A172 (cell line): ENCODE results near the gene ZNF747. TPM values are rescaled to one million over a fixed set of nuclear protein-coding genes. Genes with fewer than 3 reads are reported as not detected.
"Not testable (repeated sequence)": the region's sequence is repeated elsewhere in the genome, so short reads cannot be mapped to it uniquely, and the experiment has no call there.

Experiments used
- DNase-seq: peaks from one replicate; pipeline ENCODE4 v3.0.0-alpha.2; 2015; ENCODE audit warnings: low spot score
- total RNA-seq: library from RNA; depleted of rRNA; stranded (reverse); fragments of >200 nt; shearing (Covaris generic); gene quantifications from 2 replicates; pipeline ENCODE4 v1.2.3, GENCODE V29; 2014

ZNF747 gene
- total RNA-seq, 1 experiment from 2014 or later, result 2.0 TPM

GRCh38 chr16:30557957-30558788 lies 23.5 kb upstream of the ZNF747 start, which contains the start of gene ZNF764:
Gene ZNF764, minus strand, starts transcription at chr16:30558374. Its CDS starts 192 bp downstream, at chr16:30558182.
- peak; percentile 97 for DNase-seq

DNA sequence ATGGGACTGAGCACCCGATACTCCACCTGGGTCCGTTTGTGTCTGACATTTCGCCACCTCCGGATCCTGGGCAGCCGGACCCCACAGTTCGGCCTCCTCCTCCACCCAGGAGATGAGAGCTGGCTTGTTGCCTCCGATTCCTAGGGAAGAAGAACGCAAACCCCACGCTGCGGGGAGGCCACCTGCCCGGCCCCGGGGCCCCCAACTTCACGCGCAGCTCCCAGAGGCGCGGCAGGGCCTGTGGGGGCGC lies 23.0 kb upstream of the ZNF747 start:
- no peak for DNase-seq

DNA sequence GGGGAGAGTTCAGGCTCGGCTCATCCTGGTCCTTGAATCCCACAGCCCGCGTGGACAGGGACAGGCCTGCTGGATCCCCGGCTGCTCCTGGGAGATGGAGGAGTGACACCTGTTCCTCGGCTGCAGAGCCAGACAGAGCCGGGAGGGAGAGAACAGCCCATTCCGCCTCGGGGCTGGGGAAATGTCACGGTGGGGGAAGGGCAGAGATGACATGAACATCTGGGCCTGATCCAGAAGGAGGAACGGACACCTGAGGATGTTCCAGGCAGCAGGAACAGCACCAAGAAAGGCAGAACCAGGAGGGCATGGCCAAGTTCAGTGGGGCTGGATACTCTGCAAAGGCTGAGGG lies 21.4 kb upstream of the ZNF747 start:
- no peak for DNase-seq

GRCh38 chr16:30555315-30556124 lies 20.9 kb upstream of the ZNF747 start:
- no peak for DNase-seq

DNA sequence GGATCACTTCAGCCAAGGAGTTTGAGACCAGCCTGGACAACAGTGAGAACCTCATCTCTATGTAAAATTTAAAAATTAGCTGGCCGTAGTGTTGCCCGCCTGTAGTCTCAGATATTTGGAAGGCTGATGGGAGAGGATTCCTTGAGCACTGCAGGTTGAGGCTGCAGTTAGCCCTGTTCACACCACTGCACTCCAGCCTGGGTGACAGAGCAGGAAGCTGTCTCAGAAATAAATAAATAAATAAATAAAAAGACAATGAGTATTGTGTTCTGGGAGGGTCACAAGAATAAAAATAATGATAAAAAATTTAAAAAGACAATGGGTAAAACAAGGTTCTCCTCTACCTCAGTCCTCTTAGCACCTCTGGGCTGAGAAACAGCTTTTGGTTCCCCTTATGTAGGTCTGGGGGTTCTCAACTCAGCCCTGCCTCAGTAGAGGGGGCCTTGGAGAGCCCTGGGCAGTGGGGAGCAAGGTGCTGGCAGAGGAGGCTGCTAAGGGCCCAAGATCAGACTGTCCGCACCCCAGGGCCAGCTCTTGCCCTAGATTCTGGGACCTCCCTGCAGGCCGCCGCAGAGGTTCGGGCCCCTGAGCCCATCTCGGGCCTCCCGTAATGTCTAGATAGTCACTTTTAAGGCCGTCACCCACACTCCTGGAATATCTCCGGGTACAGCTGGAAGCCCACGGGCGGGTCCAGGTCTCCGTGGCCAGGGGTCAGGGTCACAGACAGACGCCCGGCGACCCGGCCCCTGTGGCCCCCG lies 20.1 kb upstream of the ZNF747 start:
- no peak for DNase-seq

DNA sequence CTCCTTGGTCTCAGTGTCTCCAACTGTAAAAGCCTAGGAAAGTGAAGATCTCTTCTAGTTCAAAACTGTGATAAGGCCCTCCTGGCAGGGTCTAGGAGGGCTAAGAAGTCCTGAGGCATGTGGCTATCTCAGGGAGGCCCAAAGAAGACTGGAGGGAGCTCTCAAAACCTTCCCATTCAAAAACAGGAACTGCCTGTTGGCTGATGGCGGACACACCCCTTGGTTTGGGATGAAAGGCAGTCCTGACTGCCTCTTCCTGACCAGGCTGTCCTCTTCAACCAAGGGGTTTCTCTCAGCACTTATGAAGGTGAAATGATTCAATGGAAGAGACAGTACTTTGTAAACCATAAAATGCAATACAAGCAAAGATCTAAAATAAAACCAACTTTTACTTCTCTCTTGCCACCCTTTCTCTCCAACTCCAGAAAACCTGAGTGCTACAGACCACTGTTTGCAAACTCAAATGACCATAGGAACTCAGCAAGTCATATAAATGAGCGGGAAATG lies 18.8 kb upstream of the ZNF747 start:
- DNase-seq, result no peak

GRCh38 chr16:30552956-30553355 lies 18.3 kb upstream of the ZNF747 start:
- no peak for DNase-seq

DNA sequence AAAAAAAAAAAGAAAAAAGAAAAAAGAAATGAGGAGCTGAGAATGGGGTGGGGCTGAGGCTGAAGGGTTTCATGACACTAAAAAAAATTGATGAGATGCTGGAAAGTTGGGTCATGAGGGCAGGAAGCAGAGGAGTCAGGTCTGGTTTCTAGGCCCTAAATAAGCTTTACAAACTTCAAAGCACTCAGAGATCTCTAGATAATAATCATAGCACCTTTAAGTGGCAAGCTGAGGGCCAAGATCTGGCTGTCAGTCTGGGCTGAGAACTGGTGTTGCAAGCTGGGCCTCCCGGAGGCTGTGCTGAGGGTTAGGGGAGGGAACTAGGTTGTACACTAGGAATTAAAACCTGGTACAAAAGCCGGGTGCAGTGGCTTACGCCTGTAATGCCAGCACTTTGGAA lies 17.1 kb upstream of the ZNF747 start:
- DNase-seq, result no peak

GRCh38 chr16:30548416-30549253 lies 14.0 kb upstream of the ZNF747 start:
- DNase-seq, result no peak

DNA sequence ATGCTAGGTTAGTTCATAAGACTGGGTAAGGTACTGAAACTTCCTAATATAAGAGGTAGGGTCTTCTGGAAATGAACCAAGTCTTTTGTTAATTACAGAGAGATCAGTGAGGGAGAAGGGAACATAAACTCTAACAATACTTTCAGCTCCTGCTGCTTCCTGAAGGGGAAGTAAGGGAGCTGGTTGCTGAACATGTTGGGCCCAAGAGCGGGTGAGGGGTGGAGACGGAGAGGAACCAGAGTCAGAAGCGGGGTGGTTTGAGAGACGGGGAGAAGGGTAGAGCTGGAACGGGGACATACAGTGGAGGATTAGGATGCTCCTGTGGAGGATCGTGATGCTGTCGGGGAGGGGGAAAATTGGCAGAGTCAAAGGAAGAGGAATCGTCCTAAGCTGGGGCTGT lies 11.5 kb upstream of the ZNF747 start:
- DNase-seq, result no peak

- no peak for DNase-seq
Observed at GRCh38 chr16:30543067-30543466, 8.4 kb upstream of the ZNF747 start.

- peak; percentile 68 for DNase-seq
Observed at GRCh38 chr16:30541502-30542329, 7.1 kb upstream of the ZNF747 start.

- DNase-seq, result not testable (repeated sequence)
Observed at GRCh38 chr16:30540916-30541464, 6.3 kb upstream of the ZNF747 start.

DNA sequence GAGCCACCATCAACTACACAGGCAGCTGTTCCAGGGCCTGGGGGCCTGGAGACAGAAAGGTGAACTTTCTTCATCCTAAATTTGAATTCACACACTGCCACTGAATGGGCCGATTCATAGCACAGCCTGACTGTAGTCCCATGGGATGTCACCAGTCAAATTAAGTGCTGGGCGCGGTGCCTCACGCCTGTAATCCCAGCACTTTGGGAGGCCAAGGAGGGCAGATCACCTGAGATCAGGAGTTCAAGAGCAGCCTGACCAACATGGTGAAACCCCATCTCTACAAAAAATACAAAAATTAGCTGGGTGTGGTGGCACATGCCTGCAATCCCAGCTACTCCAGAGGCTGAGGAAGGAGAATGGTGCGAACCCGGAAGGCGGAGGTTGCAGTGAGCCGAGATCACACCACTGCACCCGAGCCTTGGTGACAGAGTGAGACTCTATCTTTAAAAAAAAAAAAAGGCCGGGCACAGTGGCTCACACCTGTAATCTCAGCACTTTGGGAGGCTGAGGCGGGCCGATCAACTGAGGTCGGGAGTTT lies 5.4 kb upstream of the ZNF747 start:
- not testable (repeated sequence) for DNase-seq

- DNase-seq, result no peak
Observed at GRCh38 chr16:30539000-30539964, 4.6 kb upstream of the ZNF747 start.

DNA sequence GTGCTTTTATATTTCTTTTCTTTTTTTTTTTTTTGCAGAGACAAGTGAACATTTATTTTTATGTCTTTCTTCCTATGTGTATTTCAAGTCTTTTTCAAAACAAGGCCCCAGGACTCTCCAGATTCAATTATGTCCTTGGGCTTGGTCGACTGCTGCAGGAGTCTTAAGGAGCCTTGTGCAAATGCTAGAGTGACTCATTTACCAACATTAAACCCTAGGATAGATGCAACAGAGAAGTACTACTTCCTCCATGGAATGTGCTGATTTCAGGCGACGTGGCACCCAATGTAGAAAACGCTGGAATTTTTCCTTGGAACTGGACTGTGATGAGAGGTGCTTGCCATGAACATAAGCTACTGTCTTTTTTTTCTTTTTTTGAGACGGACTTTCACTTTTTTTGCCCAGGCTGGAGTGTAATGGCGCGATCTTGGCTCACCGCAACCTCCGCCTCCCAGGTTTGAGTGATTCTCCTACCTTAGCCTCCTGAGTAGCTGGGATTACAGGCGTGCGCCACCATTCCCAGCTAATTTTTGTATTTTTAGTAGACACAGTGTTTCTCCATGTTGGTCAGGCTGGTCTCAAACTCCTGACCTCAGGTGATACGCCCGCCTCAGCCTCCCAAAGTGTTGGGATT lies 1.9 kb upstream of the ZNF747 start:
- not testable (repeated sequence) for DNase-seq

DNA sequence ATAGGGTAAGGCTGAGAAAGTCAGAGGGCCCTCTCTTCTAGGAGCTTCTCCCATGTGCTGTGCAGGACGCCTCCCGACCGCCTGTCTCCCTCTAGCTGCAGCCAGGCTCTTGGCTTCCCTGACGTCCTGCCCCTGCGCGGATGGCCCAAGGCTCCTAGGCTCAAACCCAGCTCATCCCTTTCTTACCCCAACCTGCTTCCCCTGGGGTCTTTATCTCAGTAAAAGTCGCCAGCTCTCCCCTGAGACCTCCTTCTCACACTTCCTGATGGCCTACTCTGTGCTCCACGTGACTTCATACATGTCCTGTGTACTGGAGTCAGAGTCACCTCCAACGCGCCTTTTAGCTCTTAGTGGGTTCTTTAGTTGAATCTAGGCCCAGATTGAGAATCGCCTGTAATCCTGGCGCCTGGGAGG lies 1.1 kb upstream of the ZNF747 start:
- no peak for DNase-seq

DNA sequence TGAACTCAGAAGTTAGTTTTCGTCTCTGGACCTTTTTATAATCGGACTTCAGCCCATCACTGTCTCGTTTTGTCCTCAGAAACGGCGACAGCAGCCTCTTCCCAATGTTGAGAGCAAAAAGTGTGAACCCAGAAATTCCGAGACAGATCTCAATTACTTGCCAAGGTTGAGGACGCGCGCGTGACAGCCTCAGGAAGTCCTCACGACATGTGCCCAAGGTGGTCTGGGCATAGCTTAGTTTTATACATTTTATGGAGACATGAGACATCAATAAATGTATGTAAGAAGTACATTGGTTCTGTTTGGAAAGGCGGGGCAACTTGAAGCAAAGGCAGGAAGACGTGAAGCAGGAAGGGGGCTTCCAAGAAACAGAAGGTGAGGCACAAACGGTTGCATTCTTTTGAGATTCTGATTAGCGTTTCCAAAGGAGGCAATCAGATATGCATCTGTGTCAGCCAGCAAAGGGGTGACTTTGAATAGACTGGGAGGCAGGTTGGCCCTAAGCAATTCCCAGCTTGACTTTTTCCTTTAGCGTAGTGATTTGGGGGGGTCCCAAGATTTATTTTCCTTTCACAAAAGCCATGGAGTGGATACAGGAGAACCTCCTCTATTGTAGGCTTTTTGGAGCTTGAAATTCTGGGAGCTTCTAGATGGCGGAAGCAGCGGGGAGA lies 583 bp upstream of the ZNF747 start:
- DNase-seq, result no peak
